ENCODE data around the gene SYDE2.

GRCh38 chr1:85180869-85181268, 19.9 kb downstream of the SYDE2 start:
- TF ChIP-seq CTCF (IDR thresholded peaks at IDR 0.05; ENCODE audit: insufficient read depth, low read length) = no peak
- no peak for TF ChIP-seq POLR2AphosphoS5 (IDR thresholded peaks at IDR 0.05; ENCODE audit: low read depth)
- no peak for TF ChIP-seq GABPA (IDR thresholded peaks at IDR 0.05; ENCODE audit: low read depth)
- TF ChIP-seq SPI1 (IDR thresholded peaks at IDR 0.05; ENCODE audit: borderline replicate concordance, low read depth) = no peak

Measured in HL-60 (cell line).